Measurements from ENCODE around the gene IL1R2.
"Not testable (repeated sequence)": the region's sequence is repeated elsewhere in the genome, so short reads cannot be mapped to it uniquely, and the experiment has no call there.

Gene IL1R2

DNA sequence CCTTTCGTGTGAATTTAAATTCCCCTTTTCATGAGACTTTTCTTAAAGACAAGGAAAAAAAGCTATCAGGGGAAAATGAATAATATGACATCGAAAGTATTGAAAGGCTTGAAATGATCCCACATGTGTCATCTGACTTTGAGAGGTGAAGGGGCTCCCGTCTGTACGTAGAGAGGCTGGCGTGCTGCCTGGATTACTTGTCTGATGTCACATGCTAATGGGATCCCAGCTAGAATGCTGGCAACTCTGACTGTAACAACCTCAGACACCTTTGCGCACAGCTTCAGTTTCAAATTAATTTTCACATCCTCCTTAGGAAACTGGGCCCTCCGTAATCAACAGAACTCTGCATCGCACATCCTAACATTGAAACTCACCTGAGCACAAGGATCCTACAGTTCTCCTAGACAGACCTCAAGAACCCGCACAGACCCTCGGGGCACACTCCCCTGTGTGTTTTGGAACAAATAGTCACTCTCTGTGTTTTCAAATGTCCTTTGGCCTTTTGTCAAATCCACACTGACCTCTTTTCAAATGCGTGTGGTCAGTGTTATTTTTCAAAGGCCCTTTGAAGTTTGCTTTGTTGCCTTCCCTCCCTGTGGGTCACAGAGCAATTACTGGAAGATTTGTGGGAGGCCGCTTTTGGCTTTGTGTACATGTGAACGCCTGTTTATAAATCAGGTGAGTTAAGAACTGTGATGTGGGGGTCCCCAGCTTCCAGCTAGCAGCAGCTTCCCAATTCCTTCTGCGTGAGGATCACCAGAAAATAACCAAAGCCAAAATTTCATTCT, 65.9 kb downstream of the IL1R2 start:
- no peak for FAIRE-seq
- DNase-seq (ENCODE audit: insufficient read length, low spot score) = no peak

GRCh38 chr2:102058293-102058833, 66.6 kb downstream of the IL1R2 start:
- DNase-seq (ENCODE audit: insufficient read length, low spot score) (no peak), FAIRE-seq (no peak)

DNA sequence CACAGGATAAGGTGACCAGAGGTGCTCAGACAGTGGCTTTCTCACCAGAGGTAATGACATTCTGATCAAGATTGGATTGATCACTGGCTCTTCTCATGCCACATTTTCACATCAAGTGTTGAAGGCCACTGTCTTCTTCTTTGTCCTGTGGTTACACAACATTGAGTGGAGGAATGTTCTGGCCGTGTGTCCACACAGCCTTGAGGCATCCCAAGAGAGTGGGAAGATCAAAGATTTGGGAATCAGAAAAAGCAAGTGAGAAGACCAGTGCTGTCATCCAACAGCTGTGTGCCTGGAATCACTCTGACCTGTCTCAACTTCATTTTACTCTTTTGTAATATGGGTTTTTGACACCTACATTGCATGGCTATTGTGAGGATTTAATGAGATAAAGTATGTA, 67.4 kb downstream of the IL1R2 start:
- DNase-seq (ENCODE audit: insufficient read length, low spot score) (no peak), FAIRE-seq (no peak)

GRCh38 chr2:102060047-102060446, 68.3 kb downstream of the IL1R2 start:
- FAIRE-seq = no peak
- no peak for DNase-seq (ENCODE audit: insufficient read length, low spot score)

DNA sequence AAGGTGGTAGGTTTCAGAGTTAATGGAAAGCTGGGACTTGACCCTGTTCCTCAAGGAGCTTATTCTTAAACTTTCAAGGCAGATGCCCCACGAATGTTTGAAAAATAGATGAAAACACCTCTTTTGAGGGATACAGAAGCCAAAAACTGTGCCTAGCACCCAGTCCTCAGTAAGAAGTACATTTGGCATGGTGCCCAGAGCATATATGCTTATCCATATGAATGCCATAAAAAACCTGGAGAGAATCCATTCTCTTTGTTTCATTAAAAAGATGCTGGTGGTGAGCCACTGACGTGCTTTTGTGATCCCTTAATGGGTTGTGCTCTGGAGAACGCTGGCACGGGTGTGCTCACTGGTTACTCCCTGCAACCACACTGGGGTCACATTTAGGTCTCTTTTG, 69.0 kb downstream of the IL1R2 start:
- FAIRE-seq (no peak), DNase-seq (ENCODE audit: insufficient read length, low spot score) (no peak)

DNA sequence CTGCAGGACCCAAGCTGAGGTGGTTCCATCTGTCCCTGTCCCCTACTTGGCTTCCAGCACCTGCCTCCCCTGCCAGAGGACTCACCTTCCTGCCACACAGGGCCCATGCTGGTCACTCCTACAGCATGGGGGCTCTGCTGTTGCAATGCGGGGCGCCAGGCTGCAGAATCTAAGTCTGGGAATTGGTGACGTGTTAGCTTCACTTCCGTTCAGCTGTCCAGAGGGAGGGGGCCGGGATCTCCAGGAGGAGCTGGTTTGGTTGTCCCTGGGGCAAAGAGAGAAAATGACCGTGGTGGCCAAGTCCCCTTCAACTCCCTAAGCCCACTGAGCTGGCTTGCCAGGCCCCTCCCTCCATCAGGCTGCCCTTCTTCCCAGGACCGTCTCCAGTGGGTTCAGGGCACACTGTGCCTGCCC, 69.5 kb downstream of the IL1R2 start:
- DNase-seq (ENCODE audit: insufficient read length, low spot score) (no peak), FAIRE-seq (no peak)

GRCh38 chr2:102061962-102062795, 70.4 kb downstream of the IL1R2 start:
- FAIRE-seq (no peak), DNase-seq (ENCODE audit: insufficient read length, low spot score) (no peak)

- no peak for DNase-seq (ENCODE audit: insufficient read length, low spot score)
- FAIRE-seq = no peak
Measured at GRCh38 chr2:102062802-102063201, 71.0 kb downstream of the IL1R2 start.

DNA sequence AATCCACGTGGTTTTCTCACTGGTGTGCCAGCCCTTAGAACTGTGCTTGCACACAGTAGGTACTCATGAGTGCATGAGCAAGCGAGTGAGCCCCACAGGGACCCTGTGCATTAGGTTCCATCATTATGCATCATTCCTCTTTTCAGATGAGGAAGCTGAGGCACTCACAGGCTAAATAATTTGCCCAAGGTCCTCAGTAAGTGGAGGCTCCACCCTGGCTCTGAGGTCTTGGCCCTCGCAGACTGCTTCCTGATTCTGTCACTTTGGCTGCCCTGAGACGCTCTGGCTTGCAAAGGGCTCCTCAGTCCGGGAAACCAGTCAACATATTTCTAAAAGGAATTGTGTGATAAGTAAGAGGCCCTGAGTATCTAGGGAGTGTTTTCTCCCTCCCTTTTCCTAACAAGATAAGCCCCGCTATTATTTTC, 71.7 kb downstream of the IL1R2 start:
- FAIRE-seq (no peak), DNase-seq (ENCODE audit: insufficient read length, low spot score) (no peak)

DNA sequence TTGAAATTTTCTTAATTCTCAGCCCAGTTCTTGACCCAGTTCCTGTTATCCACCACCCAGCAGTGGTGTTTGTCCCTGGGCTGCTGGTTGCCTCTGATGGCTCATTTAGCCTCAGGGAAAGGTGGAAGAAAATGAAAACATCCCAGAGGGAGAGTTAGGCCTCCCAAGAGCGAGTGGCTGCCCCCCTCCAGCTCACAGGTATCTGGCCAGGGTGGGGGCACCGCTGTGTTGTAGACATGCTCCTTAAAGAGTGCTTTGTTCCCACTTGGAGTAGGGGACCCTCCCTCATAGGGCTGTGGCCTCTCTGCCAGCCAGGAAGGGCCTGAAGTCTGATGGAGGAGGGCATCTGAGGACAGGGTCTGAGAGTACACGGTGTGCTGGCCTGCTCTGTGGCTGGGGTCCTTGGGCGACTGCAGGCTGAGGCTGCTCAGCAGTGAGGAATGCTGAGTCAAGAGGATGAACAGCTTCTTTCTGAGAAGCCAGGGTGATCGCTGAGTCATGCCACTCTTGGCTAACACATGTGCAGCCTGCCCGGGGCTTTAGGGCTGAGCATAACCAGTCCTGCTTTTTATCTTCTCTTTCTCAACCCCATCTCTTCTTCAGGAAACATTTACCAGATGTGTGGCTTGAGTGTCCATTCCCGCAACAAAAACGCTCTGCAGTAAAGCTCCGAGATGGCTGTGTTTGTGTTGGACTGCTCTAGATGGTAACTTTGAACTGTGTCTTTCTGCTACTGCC, 72.3 kb downstream of the IL1R2 start:
- DNase-seq (ENCODE audit: insufficient read length, low spot score) (peak; percentile 84), FAIRE-seq (no peak)

GRCh38 chr2:102064679-102065674, 73.2 kb downstream of the IL1R2 start:
- no peak for FAIRE-seq
- DNase-seq (ENCODE audit: insufficient read length, low spot score) = no peak

- FAIRE-seq = no peak
Measured at GRCh38 chr2:102065675-102066252, 74.0 kb downstream of the IL1R2 start.

GRCh38 chr2:102066554-102066953, 74.8 kb downstream of the IL1R2 start:
- DNase-seq (ENCODE audit: insufficient read length, low spot score) = no peak
- FAIRE-seq = no peak

More at GRCh38 chr2:102065675-102066252, 74.0 kb downstream of the IL1R2 start:
- no peak for DNase-seq (ENCODE audit: insufficient read length, low spot score)

GRCh38 chr2:102068126-102068525, 76.4 kb downstream of the IL1R2 start:
- not testable (repeated sequence) for DNase-seq (ENCODE audit: insufficient read length, low spot score); FAIRE-seq

GRCh38 chr2:102069311-102069974, 77.7 kb downstream of the IL1R2 start:
- DNase-seq (ENCODE audit: insufficient read length, low spot score) (no peak), FAIRE-seq (no peak)

DNA sequence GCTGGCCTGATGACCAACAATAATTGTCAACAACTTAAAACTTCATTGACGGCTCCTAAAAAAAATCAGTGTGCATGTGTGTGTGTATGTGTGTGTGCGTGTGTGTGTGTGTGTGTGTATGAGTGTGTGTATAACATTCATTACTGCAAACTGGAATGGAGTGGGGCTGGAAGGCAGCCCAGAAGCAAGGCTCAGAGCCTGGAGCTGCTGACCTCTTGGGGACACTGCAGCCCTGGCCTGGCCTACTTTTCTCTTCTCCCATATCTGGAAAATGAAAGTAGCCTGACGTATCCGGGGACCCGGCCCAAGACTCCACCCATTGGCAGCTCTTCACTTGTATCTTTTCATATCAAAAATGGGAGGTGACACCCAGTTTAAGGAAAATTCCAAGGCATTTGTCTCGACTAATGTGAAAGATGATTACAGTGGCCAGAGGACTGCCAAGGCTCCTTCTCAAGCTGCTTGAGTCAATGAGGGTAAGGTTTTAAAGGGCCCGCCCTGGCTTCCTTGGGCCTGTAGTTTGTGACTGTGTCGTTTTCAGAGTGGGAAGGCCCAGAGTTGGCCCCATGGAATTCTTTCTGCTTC, 78.4 kb downstream of the IL1R2 start:
- no peak for FAIRE-seq

GRCh38 chr2:102072741-102073140, 81.0 kb downstream of the IL1R2 start:
- DNase-seq (ENCODE audit: insufficient read length, low spot score) (no peak), FAIRE-seq (no peak)

More for the DNA sequence above, 78.4 kb downstream of the IL1R2 start:
- DNase-seq (ENCODE audit: insufficient read length, low spot score) = no peak

DNA sequence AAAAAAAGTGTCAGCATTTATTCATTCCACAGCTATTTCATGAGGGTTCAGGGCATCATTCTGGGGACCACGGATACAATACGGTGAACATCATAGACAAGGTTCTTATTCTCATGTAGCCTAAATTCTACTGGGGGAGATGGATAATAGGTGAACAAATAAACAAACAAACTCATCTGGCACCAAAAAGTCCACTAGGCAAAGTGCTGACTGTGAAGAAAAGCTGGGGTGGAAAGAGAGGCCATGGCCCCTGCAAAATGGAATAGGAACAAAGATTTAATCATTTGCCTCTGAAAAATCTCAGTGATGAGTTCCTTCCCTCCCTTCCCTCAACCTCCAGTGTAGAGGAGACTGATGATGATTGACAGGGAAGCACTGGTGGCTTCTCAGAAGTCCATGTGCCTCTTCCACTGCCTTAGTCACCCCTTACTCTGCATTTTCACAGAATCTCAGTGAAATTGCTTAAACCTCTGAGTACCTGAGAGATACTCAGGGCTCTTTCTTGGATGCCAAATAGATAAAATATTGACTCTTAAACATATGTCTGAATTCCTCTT, 81.5 kb downstream of the IL1R2 start:
- FAIRE-seq (no peak), DNase-seq (ENCODE audit: insufficient read length, low spot score) (no peak)

Measured in HTR-8/SVneo (cell line).